CD4-positive, alpha-beta T cell treated with Interleukin-1 beta for 1 hour (primary cell): Measurements from ENCODE around the gene ALPK3.

Experiments
- DNase-seq, 2 donors: peaks; one replicate each; pipeline ENCODE4 v3.0.0-alpha.2; 2020 to 2022

The ALPK3 gene

GRCh38 chr15:84816694-84817465 is at the start of gene ALPK3:
Gene ALPK3 (plus strand): TSS chr15:84817356. CDS start chr15:84817453, 97 bp downstream.
- no peak for DNase-seq

- DNase-seq = no peak
Observed at GRCh38 chr15:84772031-84772430, 45.1 kb upstream of the ALPK3 start.

- no peak for DNase-seq
Observed at GRCh38 chr15:84772467-84772866, 44.7 kb upstream of the ALPK3 start.

GRCh38 chr15:84773716-84774115 is 43.4 kb upstream of the ALPK3 start:
- no peak for DNase-seq

GRCh38 chr15:84775867-84776449 is 41.2 kb upstream of the ALPK3 start:
- no peak for DNase-seq

GRCh38 chr15:84778194-84778593 is 39.0 kb upstream of the ALPK3 start:
- DNase-seq = no peak

- DNase-seq = no peak
Observed at GRCh38 chr15:84780492-84780891, 36.7 kb upstream of the ALPK3 start.

GRCh38 chr15:84781495-84781894 is 35.7 kb upstream of the ALPK3 start:
- DNase-seq = no peak

GRCh38 chr15:84782346-84782745 is 34.8 kb upstream of the ALPK3 start:
- DNase-seq = no peak

- DNase-seq = no peak
Observed at GRCh38 chr15:84783493-84784251, 33.5 kb upstream of the ALPK3 start.

GRCh38 chr15:84784262-84784661 is 32.9 kb upstream of the ALPK3 start:
- no peak for DNase-seq

GRCh38 chr15:84785053-84785452 is 32.1 kb upstream of the ALPK3 start:
- DNase-seq = no peak

- no peak for DNase-seq
Observed at GRCh38 chr15:84788500-84788899, 28.7 kb upstream of the ALPK3 start.

- no peak for DNase-seq
Observed at GRCh38 chr15:84789762-84790161, 27.4 kb upstream of the ALPK3 start.

GRCh38 chr15:84790676-84791075 is 26.5 kb upstream of the ALPK3 start:
- DNase-seq = no peak

GRCh38 chr15:84791763-84792162 is 25.4 kb upstream of the ALPK3 start:
- no peak for DNase-seq

- no peak for DNase-seq
Observed at GRCh38 chr15:84793431-84794161, 23.6 kb upstream of the ALPK3 start.

- no peak for DNase-seq
Observed at GRCh38 chr15:84794162-84794547, 23.0 kb upstream of the ALPK3 start.

GRCh38 chr15:84795186-84795585 is 22.0 kb upstream of the ALPK3 start:
- DNase-seq = no peak

- DNase-seq = no peak
Observed at GRCh38 chr15:84797212-84797611, 19.9 kb upstream of the ALPK3 start.

- DNase-seq = no peak
Observed at GRCh38 chr15:84797801-84798200, 19.4 kb upstream of the ALPK3 start.

GRCh38 chr15:84798436-84798946 is 18.7 kb upstream of the ALPK3 start:
- no peak for DNase-seq
